Activated T-cell treated with anti-CD3 and anti-CD28 coated beads, Interleukin-2, amount 50 U/mL, for 24 hours (primary cell): ENCODE data around the gene GALNT10.

Experiments used
- DNase-seq: peaks from one replicate; pipeline ENCODE4 v3.0.0-alpha.2; 2020
- H3K27ac Mint-ChIP-seq: 2 replicates; pipeline ENCODE4 v1.8.0; 2020; ENCODE audit warnings: mild to moderate bottlenecking, mixed read lengths
- H3K27me3 Mint-ChIP-seq: 2 replicates; pipeline ENCODE4 v1.8.0; 2020; ENCODE audit warnings: mixed read lengths
- H3K36me3 Mint-ChIP-seq: 2 replicates; pipeline ENCODE4 v1.8.0; 2020; ENCODE audit warnings: low read depth, mixed read lengths
- H3K4me1 Mint-ChIP-seq: 2 replicates; pipeline ENCODE4 v1.8.0; 2020; ENCODE audit warnings: low read depth, mixed read lengths
- H3K4me3 Mint-ChIP-seq: 2 replicates; pipeline ENCODE4 v1.8.0; 2020; ENCODE audit warnings: mild to moderate bottlenecking, moderate library complexity, mixed read lengths
- H3K9me3 Mint-ChIP-seq: 2 replicates; pipeline ENCODE4 v1.8.0; 2020; ENCODE audit warnings: mixed read lengths

The GALNT10 gene

DNA sequence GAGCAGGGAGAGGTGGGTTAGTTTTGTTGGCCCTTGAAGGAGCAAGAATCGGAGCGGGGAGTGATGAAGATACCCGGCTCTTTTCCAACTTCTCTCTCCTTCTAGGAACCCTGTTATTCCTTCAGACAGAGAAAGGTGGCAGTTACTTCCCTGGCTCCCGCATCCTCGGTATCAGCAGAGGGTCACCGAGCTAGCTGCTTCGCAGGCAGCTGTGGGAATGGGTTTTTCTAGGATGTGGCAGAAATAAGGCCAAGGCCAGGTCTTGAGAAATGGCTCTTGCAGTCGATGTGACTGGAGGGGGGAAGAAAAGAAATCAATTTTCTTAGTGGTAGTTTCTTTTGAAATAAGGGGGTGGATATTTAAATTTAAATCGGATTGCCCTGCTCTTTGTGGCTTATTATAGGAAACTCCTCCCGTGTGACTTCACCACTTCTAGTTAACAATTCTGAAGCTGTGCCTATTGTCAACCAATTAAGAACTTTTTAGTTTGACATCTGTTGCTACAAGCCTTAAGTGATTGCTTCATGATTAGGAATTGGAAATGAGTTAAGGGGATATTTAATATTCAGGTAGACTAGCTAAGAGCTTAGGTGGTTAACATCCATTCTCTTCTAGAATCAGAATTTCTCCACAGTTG lies 256.7 kb downstream of the GALNT10 start:
- Mint-ChIP-seq H3K9me3 (no peaks in the 10 kb centered on the region), H3K4me1 (peaks cover 47% of the 10 kb centered on the region), H3K36me3 (peaks cover 61% of the 10 kb centered on the region), H3K27ac (peak overlapping the region; percentile 84), H3K27me3 (no peaks in the 10 kb centered on the region), H3K4me3 (peak overlapping the region; percentile 90)
- no peak for DNase-seq

DNA sequence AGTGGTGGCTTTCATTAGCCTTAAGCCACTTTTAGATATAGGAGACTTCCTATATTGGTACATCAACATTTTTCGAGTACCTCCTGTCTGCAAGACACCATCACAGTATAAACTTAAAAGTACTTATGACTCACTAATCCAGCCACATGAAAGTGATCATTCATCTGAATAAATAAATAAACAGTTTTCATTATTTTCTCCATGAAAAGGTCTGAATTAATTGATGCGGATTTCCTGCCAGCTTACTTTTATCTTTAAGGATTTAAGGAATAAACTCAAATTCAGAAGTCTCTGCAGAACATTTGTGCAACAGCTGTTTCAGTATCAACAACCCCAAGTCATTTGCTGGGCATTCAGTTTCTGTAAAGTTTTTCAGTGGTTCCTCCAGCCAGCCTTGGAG lies 259.3 kb downstream of the GALNT10 start:
- Mint-ChIP-seq H3K27me3 (no peaks in the 10 kb centered on the region), H3K36me3 (peaks cover 76% of the 10 kb centered on the region), H3K9me3 (no peaks in the 10 kb centered on the region), H3K4me1 (peaks cover 36% of the 10 kb centered on the region), H3K4me3 (no peak overlapping the region), H3K27ac (no peak overlapping the region)
- no peak for DNase-seq

DNA sequence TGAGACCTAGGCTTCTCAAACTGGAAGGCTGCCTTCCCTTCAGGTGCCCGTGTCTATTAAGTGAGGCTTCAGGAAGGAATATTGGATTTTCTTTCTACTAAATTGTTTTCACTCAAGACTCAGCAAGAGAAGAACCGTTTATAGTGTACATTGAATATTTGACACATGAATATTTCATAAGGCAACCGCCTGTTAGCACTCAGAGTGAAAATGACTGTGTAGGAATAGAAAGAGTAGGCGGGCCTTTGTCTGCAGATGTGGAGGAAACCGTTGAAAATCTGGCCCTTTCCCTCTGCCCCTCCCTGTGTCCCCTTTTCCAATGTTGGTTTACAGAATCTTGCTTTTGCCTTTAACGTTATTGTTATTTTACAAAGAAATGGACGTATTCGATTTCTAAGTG lies 261.4 kb downstream of the GALNT10 start:
- Mint-ChIP-seq H3K27ac (no peak overlapping the region), H3K36me3 (peaks cover 85% of the 10 kb centered on the region), H3K9me3 (no peaks in the 10 kb centered on the region), H3K4me3 (no peak overlapping the region), H3K27me3 (no peaks in the 10 kb centered on the region), H3K4me1 (peaks cover 33% of the 10 kb centered on the region)
- DNase-seq: no peak

- Mint-ChIP-seq H3K27me3 (no peaks in the 10 kb centered on the region), H3K4me1 (peaks cover 2% of the 10 kb centered on the region), H3K27ac (no peak overlapping the region), H3K9me3 (no peaks in the 10 kb centered on the region), H3K4me3 (no peak overlapping the region), H3K36me3 (peaks cover 89% of the 10 kb centered on the region)
- no peak for DNase-seq
Measured at GRCh38 chr5:154455585-154455984, 265.1 kb downstream of the GALNT10 start.

GRCh38 chr5:154456540-154456939 lies 266.0 kb downstream of the GALNT10 start:
- Mint-ChIP-seq H3K27ac (no peak overlapping the region), H3K27me3 (no peaks in the 10 kb centered on the region)

GRCh38 chr5:154459015-154459414 lies 268.5 kb downstream of the GALNT10 start:
- H3K4me3 Mint-ChIP-seq: no peak overlapping the region
- no peaks in the 10 kb centered on the region for H3K4me1 Mint-ChIP-seq
- no peak for DNase-seq
- H3K9me3 Mint-ChIP-seq: no peaks in the 10 kb centered on the region
- no peak overlapping the region for H3K27ac Mint-ChIP-seq
- peaks cover 59% of the 10 kb centered on the region for H3K36me3 Mint-ChIP-seq
- no peaks in the 10 kb centered on the region for H3K27me3 Mint-ChIP-seq

More at GRCh38 chr5:154456540-154456939, 266.0 kb downstream of the GALNT10 start:
- Mint-ChIP-seq H3K9me3 (no peaks in the 10 kb centered on the region), H3K4me3 (no peak overlapping the region), H3K4me1 (no peaks in the 10 kb centered on the region), H3K36me3 (peaks cover 79% of the 10 kb centered on the region)
- no peak for DNase-seq

- no peaks in the 10 kb centered on the region for H3K9me3 Mint-ChIP-seq
- H3K27me3 Mint-ChIP-seq: no peaks in the 10 kb centered on the region
- H3K36me3 Mint-ChIP-seq: peaks cover 47% of the 10 kb centered on the region
- H3K27ac Mint-ChIP-seq: no peak overlapping the region
- DNase-seq: no peak
- no peak overlapping the region for H3K4me3 Mint-ChIP-seq
- no peaks in the 10 kb centered on the region for H3K4me1 Mint-ChIP-seq
Measured at GRCh38 chr5:154460172-154460571, 269.6 kb downstream of the GALNT10 start.

DNA sequence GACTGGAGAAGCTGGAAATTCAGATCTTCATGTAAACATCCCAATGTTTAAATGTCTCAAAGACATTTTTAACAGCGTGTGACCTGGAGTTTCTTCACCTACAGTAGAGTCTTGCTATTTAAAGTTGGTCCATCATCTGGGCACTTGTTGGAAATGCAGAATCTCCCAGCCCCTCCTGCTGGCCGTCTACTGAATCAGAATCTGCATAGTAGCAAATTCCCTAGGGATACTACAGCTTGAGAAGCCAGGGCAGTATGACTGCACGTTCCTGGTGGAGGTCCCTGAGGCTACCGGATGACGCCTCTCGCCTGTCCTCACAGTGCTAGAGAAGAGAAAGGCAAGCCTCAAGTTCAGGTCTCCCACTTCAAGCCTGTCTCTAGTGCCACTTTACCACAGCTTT lies 271.0 kb downstream of the GALNT10 start:
- Mint-ChIP-seq H3K9me3 (no peaks in the 10 kb centered on the region), H3K27me3 (no peaks in the 10 kb centered on the region), H3K27ac (no peak overlapping the region), H3K4me1 (no peaks in the 10 kb centered on the region), H3K4me3 (no peak overlapping the region), H3K36me3 (peaks cover 34% of the 10 kb centered on the region)
- DNase-seq: no peak

GRCh38 chr5:154464438-154464837 lies 273.9 kb downstream of the GALNT10 start:
- no peaks in the 10 kb centered on the region for H3K9me3 Mint-ChIP-seq
- H3K4me1 Mint-ChIP-seq: no peaks in the 10 kb centered on the region
- H3K27ac Mint-ChIP-seq: no peak overlapping the region
- no peak for DNase-seq
- no peak overlapping the region for H3K4me3 Mint-ChIP-seq
- peaks cover 14% of the 10 kb centered on the region for H3K27me3 Mint-ChIP-seq
- peaks cover 7% of the 10 kb centered on the region for H3K36me3 Mint-ChIP-seq

- no peak overlapping the region for H3K27ac Mint-ChIP-seq
- no peaks in the 10 kb centered on the region for H3K4me1 Mint-ChIP-seq
- no peaks in the 10 kb centered on the region for H3K9me3 Mint-ChIP-seq
- no peak for DNase-seq
- peaks cover 19% of the 10 kb centered on the region for H3K27me3 Mint-ChIP-seq
- H3K36me3 Mint-ChIP-seq: peaks cover 6% of the 10 kb centered on the region
- H3K4me3 Mint-ChIP-seq: no peak overlapping the region
Measured at GRCh38 chr5:154465169-154465568, 274.6 kb downstream of the GALNT10 start.

DNA sequence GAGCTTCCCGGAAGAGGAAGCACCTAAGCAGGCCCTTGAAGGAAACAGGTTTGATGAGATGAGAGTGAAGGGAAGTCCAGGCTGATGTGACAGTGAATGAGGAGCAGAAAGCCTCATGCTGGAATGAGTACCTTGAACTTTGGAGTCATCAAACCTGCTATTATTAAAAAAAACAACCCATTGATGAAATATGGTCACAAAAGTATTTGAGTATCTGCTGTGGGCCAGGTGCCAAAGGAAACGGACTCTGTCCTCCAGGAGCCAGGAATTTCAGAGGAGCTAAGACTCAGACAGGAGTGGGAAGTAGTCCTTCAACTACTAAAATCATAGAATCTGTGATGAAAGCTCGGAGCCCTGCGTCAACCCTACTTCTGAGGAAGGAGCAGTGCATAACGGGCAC lies 275.6 kb downstream of the GALNT10 start:
- Mint-ChIP-seq H3K9me3 (no peaks in the 10 kb centered on the region), H3K36me3 (peaks cover 4% of the 10 kb centered on the region), H3K27me3 (peaks cover 29% of the 10 kb centered on the region), H3K27ac (no peak overlapping the region), H3K4me3 (no peak overlapping the region), H3K4me1 (peaks cover 5% of the 10 kb centered on the region)
- no peak for DNase-seq

GRCh38 chr5:154466671-154467070 lies 276.1 kb downstream of the GALNT10 start:
- H3K4me3 Mint-ChIP-seq: no peak overlapping the region
- H3K27ac Mint-ChIP-seq: no peak overlapping the region
- H3K36me3 Mint-ChIP-seq: peaks cover 4% of the 10 kb centered on the region
- peaks cover 7% of the 10 kb centered on the region for H3K4me1 Mint-ChIP-seq
- H3K9me3 Mint-ChIP-seq: no peaks in the 10 kb centered on the region
- DNase-seq: no peak
- H3K27me3 Mint-ChIP-seq: peaks cover 34% of the 10 kb centered on the region

DNA sequence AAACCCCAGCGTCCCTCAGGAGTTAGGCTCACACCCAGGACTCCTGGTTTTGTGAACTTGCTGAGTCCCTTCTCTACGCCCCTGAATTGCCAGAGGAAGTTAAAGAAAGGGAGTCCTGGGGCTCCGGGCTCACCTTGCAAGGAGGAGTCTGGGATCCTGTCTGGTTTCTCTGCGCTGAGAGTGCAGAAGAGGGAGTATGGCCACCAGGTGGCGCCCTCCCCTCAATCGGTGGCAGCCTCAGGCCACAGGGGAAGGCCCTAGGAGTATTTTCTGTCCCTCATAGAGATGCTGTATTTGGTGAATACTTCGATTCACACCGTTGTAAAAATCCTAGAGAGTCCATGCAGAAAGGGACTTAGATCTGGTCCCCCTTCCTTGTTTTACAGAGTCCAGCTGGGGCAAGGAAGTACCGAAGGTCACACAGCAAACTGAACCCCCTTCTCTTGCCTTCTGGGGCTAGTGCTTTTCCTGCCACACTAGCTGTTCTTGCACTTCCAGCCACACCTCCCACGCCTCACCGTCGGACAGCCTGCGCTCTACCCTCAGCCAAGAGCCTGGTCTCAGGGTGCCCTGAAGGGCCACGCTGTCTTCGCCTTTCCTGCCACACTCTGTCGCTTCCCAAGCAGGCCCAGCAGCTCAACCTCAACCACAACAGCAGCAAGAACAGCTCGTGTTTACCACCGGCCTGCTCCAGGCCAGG lies 277.3 kb downstream of the GALNT10 start:
- peak; percentile 86 for DNase-seq
- no peaks in the 10 kb centered on the region for H3K9me3 Mint-ChIP-seq
- no peak overlapping the region for H3K4me3 Mint-ChIP-seq
- peaks cover 45% of the 10 kb centered on the region for H3K27me3 Mint-ChIP-seq
- H3K4me1 Mint-ChIP-seq: peaks cover 7% of the 10 kb centered on the region
- H3K27ac Mint-ChIP-seq: no peak overlapping the region
- peaks cover 2% of the 10 kb centered on the region for H3K36me3 Mint-ChIP-seq

DNA sequence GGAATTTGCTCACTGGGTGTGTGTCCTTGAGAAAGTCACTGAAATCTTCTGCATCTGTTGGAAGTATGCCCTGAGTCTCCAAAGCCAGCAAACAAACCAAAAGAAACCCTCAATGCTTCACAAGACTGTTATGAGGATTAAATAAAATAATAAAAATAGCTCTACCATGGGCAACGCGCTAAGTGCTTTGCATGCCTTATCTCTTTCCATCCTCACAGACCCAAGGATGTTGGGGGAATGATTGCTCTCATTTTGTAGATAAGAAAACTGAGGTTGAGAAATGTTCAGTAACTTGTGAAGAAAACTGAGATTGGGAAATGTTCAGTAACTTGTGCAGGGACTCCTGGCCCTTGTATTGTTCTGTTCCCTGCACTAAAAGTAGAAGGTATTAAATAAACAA lies 279.6 kb downstream of the GALNT10 start:
- Mint-ChIP-seq H3K4me3 (no peak overlapping the region), H3K27ac (no peak overlapping the region), H3K9me3 (no peaks in the 10 kb centered on the region), H3K36me3 (no peaks in the 10 kb centered on the region), H3K27me3 (peaks cover 68% of the 10 kb centered on the region), H3K4me1 (peaks cover 28% of the 10 kb centered on the region)
- no peak for DNase-seq
